Liver (tissue), 9 donors: ENCODE measurements around the gene B2M. TPM values are rescaled to one million over a fixed set of nuclear protein-coding genes. Genes with fewer than 3 reads are reported as not detected.

Source experiments
- DNase-seq: peaks from one replicate; pipeline ENCODE4 v3.0.0-alpha.2; 2017; ENCODE audit warnings: low spot score
- H3K27ac ChIP-seq, 2 donors: one replicate each; pipeline ENCODE4 v1.7.0; 2013; ENCODE audit warnings: inconsistent platforms in 2 of 2, low read length in 2 of 2, control low read depth in 1 of 2, low read depth in 1 of 2, mild to moderate bottlenecking in 1 of 2
- H3K27me3 ChIP-seq, 4 donors: one replicate each; pipeline versions ENCODE4 v1.6.1 to v1.7.0; 2013; ENCODE audit warnings: low read length in 3 of 4, inconsistent platforms in 1 of 4, mild to moderate bottlenecking in 1 of 4, moderate library complexity in 1 of 4; ENCODE audit not compliant: control insufficient read depth in 4 of 4, insufficient read depth in 4 of 4
- H3K36me3 ChIP-seq, 4 donors: one replicate each; pipeline versions ENCODE4 v1.6.1 to v1.7.0; 2013; ENCODE audit warnings: low read length in 3 of 4, mild to moderate bottlenecking in 3 of 4, low read depth in 1 of 4, moderate library complexity in 1 of 4; ENCODE audit not compliant: control insufficient read depth in 4 of 4, insufficient read depth in 3 of 4
- H3K4me1 ChIP-seq, 4 donors: one replicate each; pipeline versions ENCODE4 v1.6.1 to v1.7.0; 2013; ENCODE audit warnings: low read length in 3 of 4, mild to moderate bottlenecking in 3 of 4, moderate library complexity in 1 of 4; ENCODE audit not compliant: control insufficient read depth in 4 of 4, insufficient read depth in 4 of 4
- H3K4me3 ChIP-seq, 3 donors: one replicate each; pipeline versions ENCODE4 v1.6.1 to v1.7.0; 2013; ENCODE audit warnings: low read length in 3 of 3, control low read depth in 1 of 3, low read depth in 1 of 3, mild to moderate bottlenecking in 1 of 3
- H3K9ac ChIP-seq, 2 donors: one replicate each; pipeline ENCODE4 v1.7.0; 2013; ENCODE audit warnings: low read length in 2 of 2, mild to moderate bottlenecking in 2 of 2, moderate library complexity in 2 of 2, control low read depth in 1 of 2, low read depth in 1 of 2
- H3K9me3 ChIP-seq, 4 donors: one replicate each; pipeline versions ENCODE4 v1.6.1 to v1.7.0; 2013; ENCODE audit warnings: low read length in 3 of 4; ENCODE audit not compliant: control insufficient read depth in 4 of 4
- ATF3 ChIP-seq: IDR thresholded peaks from 2 replicates; pipeline ENCODE4 v1.6.1; 2016; ENCODE audit warnings: antibody characterized with exemption
- CTCF ChIP-seq: fragments of 150-350 bp; IDR thresholded peaks from 2 replicates; pipeline ENCODE4 v1.5.1; 2017; ENCODE audit warnings: improper control_type of control experiment, low read depth, low read length; ENCODE audit not compliant: missing input control
- FOXA1 ChIP-seq: IDR thresholded peaks from 2 replicates; pipeline ENCODE4 v1.6.1; 2016; ENCODE audit warnings: antibody characterized with exemption
- FOXA2 ChIP-seq: IDR thresholded peaks from 2 replicates; pipeline ENCODE4 v1.6.1; 2016; ENCODE audit warnings: antibody characterized with exemption
- HNF4A ChIP-seq, 2 donors: conservative IDR thresholded peaks; 2 replicates each; pipeline ENCODE4 v1.6.1; 2016; ENCODE audit warnings: antibody characterized with exemption in 2 of 2, mild to moderate bottlenecking in 2 of 2
- HNF4G ChIP-seq: IDR thresholded peaks from 2 replicates; pipeline ENCODE4 v1.6.1; 2016; ENCODE audit warnings: antibody characterized with exemption
- JUND ChIP-seq, 2 donors: IDR thresholded peaks; 2 replicates each; pipeline ENCODE4 v1.6.1; 2016; ENCODE audit warnings: antibody characterized with exemption in 2 of 2
- MAX ChIP-seq: IDR thresholded peaks from 2 replicates; pipeline ENCODE4 v1.6.1; 2016; ENCODE audit warnings: antibody characterized with exemption
- NR2F2 ChIP-seq: IDR thresholded peaks from 2 replicates; pipeline ENCODE4 v1.6.1; 2016; ENCODE audit warnings: antibody characterized with exemption
- RAD21 ChIP-seq, 2 donors: IDR thresholded peaks; 2 replicates each; pipeline ENCODE4 v1.6.1; 2016; ENCODE audit warnings: antibody characterized with exemption in 2 of 2, mild to moderate bottlenecking in 2 of 2
- REST ChIP-seq: IDR thresholded peaks from 2 replicates; pipeline ENCODE4 v1.6.1; 2016; ENCODE audit warnings: antibody characterized with exemption, mild to moderate bottlenecking
- RXRA ChIP-seq, 2 donors: IDR thresholded peaks; 2 replicates each; pipeline ENCODE4 v1.6.1; 2017 to 2018; ENCODE audit warnings: antibody characterized with exemption in 2 of 2, mild to moderate bottlenecking in 1 of 2
- SP1 ChIP-seq: IDR thresholded peaks from 2 replicates; pipeline ENCODE4 v1.6.1; 2018; ENCODE audit warnings: antibody characterized with exemption, mild to moderate bottlenecking
- TAF1 ChIP-seq: conservative IDR thresholded peaks from 2 replicates; pipeline ENCODE4 v1.6.1; 2016; ENCODE audit warnings: antibody characterized with exemption, mild to moderate bottlenecking
- YY1 ChIP-seq: IDR thresholded peaks from 2 replicates; pipeline ENCODE4 v1.6.1; 2016; ENCODE audit warnings: antibody characterized with exemption, mild to moderate bottlenecking
- ZBTB33 ChIP-seq: IDR thresholded peaks from 2 replicates; pipeline ENCODE4 v1.6.1; 2016; ENCODE audit warnings: antibody characterized with exemption
- WGBS: extraction: QIAGEN DNeasy Blood & Tissue Kit; methylation state at CpG from one replicate; pipeline ENCODE4 v1.1.7; 2013; 5-methylcytosine and 5-hydroxymethylcytosine counted together
- polyA plus RNA-seq, 2 donors: library from polyadenylated mRNA; stranded (reverse) in 1 of 2; unstranded in 1 of 2; fragments of 200-250 nt in 1 of 2; fragments of >200 nt in 1 of 2; fragmentation: Nextera tagmentation in 1 of 2; extraction: Ambion mirVana in 1 of 2; gene quantifications; one replicate each; pipeline versions ENCODE4 v1.2.1 to v1.2.3, GENCODE V29; 2013 to 2015
- total RNA-seq, 2 donors: library from RNA; depleted of rRNA; stranded (reverse); fragments of >200 nt; gene quantifications; one replicate each; pipeline ENCODE4 v1.2.3, GENCODE V29; 2014
- donor health status: healthy.
- donor health status: healthy.
- donor health status: healthy.
- donor health status: healthy.
- donor health status: healthy.

B2M gene
- total and polyA plus RNA-seq, 4 donors, result 1,388 to 3,787 (median 2,950) TPM

- Histone ChIP-seq H3K4me3 (no peak overlapping the region), H3K9ac (no peak overlapping the region), H3K4me1 (peaks cover 0 to 8% (median 5%) of the 10 kb centered on the region in 4 donors), H3K27ac (peak overlapping the region in 1 of 2 donors; percentile 23), H3K36me3 (no peaks in the 10 kb centered on the region), H3K9me3 (no peaks in the 10 kb centered on the region), H3K27me3 (no peaks in the 10 kb centered on the region)
- WGBS, result 69% methylated on average over 5 of the region's 5 CpGs
- no peak for DNase-seq
- no peak for TF ChIP-seq NR2F2
- no peak for TF ChIP-seq JUND (IDR thresholded peaks at IDR 0.05)
- TF ChIP-seq FOXA2, result no peak
- TF ChIP-seq TAF1, result no peak
- no peak for TF ChIP-seq CTCF
- TF ChIP-seq YY1, result no peak
- no peak for TF ChIP-seq REST
- TF ChIP-seq HNF4G, result no peak
- no peak for TF ChIP-seq ATF3
- no peak for TF ChIP-seq FOXA1
- TF ChIP-seq RAD21 (IDR thresholded peaks at IDR 0.05), result no peak
- no peak for TF ChIP-seq HNF4A (conservative IDR thresholded peaks at IDR 0.05)
- no peak for TF ChIP-seq SP1
- TF ChIP-seq ZBTB33, result no peak
- no peak for TF ChIP-seq RXRA (IDR thresholded peaks at IDR 0.05)
Observed at GRCh38 chr15:44666210-44667038, 44.9 kb upstream of the B2M start.

- Histone ChIP-seq H3K27ac (peak overlapping the region in 1 of 2 donors; percentile 23), H3K4me3 (no peak overlapping the region), H3K27me3 (no peaks in the 10 kb centered on the region), H3K4me1 (peaks cover 0 to 7% (median 2%) of the 10 kb centered on the region in 4 donors), H3K9ac (no peak overlapping the region), H3K9me3 (no peaks in the 10 kb centered on the region), H3K36me3 (no peaks in the 10 kb centered on the region)
- no peak for DNase-seq
- no peak for TF ChIP-seq MAX
- no peak for TF ChIP-seq TAF1
- TF ChIP-seq CTCF, result no peak
- TF ChIP-seq HNF4A (conservative IDR thresholded peaks at IDR 0.05), result no peak
- no peak for TF ChIP-seq ATF3
- TF ChIP-seq RAD21 (IDR thresholded peaks at IDR 0.05), result no peak
- no peak for TF ChIP-seq SP1
- TF ChIP-seq REST, result no peak
- no peak for TF ChIP-seq RXRA (IDR thresholded peaks at IDR 0.05)
- no peak for TF ChIP-seq FOXA1
- WGBS, result 74% methylated on average over 3 of the region's 3 CpGs
Observed at GRCh38 chr15:44667039-44667360, 44.3 kb upstream of the B2M start.
